ENCODE results near the gene E2F6. TPM values are rescaled to one million over a fixed set of nuclear protein-coding genes. Genes with fewer than 3 reads are reported as not detected.

Gene E2F6
- total RNA-seq, 1 experiment from 2014 or later = 21.8 TPM

DNA sequence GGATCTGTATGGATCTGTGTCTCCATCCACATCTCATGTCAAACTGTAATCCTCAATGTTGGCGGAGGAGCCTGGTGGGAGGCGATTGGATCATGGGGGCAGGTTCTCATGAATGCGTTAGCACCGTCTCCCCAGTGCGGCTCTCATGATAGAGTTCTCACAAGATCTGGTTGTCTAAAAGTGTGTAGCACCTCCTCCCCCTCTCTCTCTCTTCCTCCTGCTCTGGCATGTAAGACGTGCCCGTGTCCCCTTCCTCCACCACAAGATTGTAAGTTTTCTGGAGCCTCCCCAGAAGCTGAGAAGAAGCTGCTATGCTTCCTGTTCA, 66.6 kb downstream of the E2F6 start:
- Histone ChIP-seq H3K56ac (ENCODE audit: insufficient read length, low read depth, low read length) (no peak overlapping the region), H2AFZ (ENCODE audit: low read length) (no peak overlapping the region), H3K18ac (ENCODE audit: insufficient read length, low read depth, low read length) (no peak overlapping the region), H3K9me3 (ENCODE audit: control insufficient read depth, low read depth, low read length) (no peaks in the 10 kb centered on the region), H3K4me1 (ENCODE audit: insufficient read depth, low read length) (no peaks in the 10 kb centered on the region), H3K27ac (ENCODE audit: insufficient read length, low read depth, low read length) (no peak overlapping the region), H2AK5ac (ENCODE audit: insufficient read length, low read length) (no peak overlapping the region), H3K23ac (ENCODE audit: insufficient read length, low read depth, low read length) (no peak overlapping the region), H3K4me2 (ENCODE audit: insufficient read depth, insufficient read length, low read length) (no peak overlapping the region), H3K9ac (ENCODE audit: extremely low read depth, insufficient read length, low read length) (no peak overlapping the region), H3K79me1 (ENCODE audit: insufficient read depth, low read depth, low read length, poor library complexity, severe bottlenecking) (no peaks in the 10 kb centered on the region), H3K23me2 (ENCODE audit: insufficient read length, low read depth, low read length, poor library complexity, severe bottlenecking) (no peaks in the 10 kb centered on the region), H3T11ph (ENCODE audit: low read length) (no peak overlapping the region), H3K14ac (ENCODE audit: insufficient read depth, low read length) (no peak overlapping the region), H3K27me3 (ENCODE audit: insufficient read depth, low read length) (no peaks in the 10 kb centered on the region), H2BK20ac (ENCODE audit: low read depth, low read length, poor library complexity, severe bottlenecking) (no peak overlapping the region), H2BK120ac (ENCODE audit: low read depth, low read length, poor library complexity, severe bottlenecking) (no peak overlapping the region), H2BK15ac (ENCODE audit: low read depth, low read length) (no peak overlapping the region), H4K20me1 (ENCODE audit: control insufficient read depth, insufficient read depth, insufficient read length) (no peaks in the 10 kb centered on the region), H4K5ac (ENCODE audit: insufficient read length, low read depth, low read length) (no peak overlapping the region), H4K8ac (replicated peaks; ENCODE audit: insufficient read length, low read depth, low read length) (no peak overlapping the region), H2BK5ac (ENCODE audit: insufficient read length, low read length) (no peak overlapping the region), H3K4ac (ENCODE audit: low read depth, low read length) (no peak overlapping the region), H2BK12ac (ENCODE audit: insufficient read length, low read depth, low read length) (no peak overlapping the region), H3K79me2 (ENCODE audit: insufficient read depth, low read length) (no peaks in the 10 kb centered on the region), H4K91ac (ENCODE audit: insufficient read length, low read depth, low read length) (no peak overlapping the region)
- DNase-seq = no peak
- WGBS (ENCODE audit: extremely low coverage, insufficient read length, low lambda C conversion rate) = no CpG with 5 or more reads among the region's 7 CpGs
- Mint-ChIP-seq H3K4me3 (no peak overlapping the region), H3K4me1 (peaks cover 7 to 18% of the 10 kb centered on the region in 2 experiments), H3K27ac (peak overlapping the region in 1 of 3 experiments; percentile 27; a peak in 1 of 7 replicates), H3K9me3 (no peaks in the 10 kb centered on the region), H3K36me3 (ENCODE audit: insufficient read depth in 1 of 3, low read depth in 3 of 3) (no peaks in the 10 kb centered on the region; a peak in 1 of 7 replicates), H3K27me3 (ENCODE audit: low read depth) (no peaks in the 10 kb centered on the region; the same call in 1 of the 2 replicates)
- TF ChIP-seq, protein P1, sequence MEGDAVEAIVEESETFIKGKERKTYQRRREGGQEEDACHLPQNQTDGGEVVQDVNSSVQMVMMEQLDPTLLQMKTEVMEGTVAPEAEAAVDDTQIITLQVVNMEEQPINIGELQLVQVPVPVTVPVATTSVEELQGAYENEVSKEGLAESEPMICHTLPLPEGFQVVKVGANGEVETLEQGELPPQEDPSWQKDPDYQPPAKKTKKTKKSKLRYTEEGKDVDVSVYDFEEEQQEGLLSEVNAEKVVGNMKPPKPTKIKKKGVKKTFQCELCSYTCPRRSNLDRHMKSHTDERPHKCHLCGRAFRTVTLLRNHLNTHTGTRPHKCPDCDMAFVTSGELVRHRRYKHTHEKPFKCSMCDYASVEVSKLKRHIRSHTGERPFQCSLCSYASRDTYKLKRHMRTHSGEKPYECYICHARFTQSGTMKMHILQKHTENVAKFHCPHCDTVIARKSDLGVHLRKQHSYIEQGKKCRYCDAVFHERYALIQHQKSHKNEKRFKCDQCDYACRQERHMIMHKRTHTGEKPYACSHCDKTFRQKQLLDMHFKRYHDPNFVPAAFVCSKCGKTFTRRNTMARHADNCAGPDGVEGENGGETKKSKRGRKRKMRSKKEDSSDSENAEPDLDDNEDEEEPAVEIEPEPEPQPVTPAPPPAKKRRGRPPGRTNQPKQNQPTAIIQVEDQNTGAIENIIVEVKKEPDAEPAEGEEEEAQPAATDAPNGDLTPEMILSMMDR (conservative IDR thresholded peaks at IDR 0.05) = no peak

Measured in H9 (cell line).